ENCODE results near the gene STOML1. TPM values are rescaled to one million over a fixed set of nuclear protein-coding genes. Genes with fewer than 3 reads are reported as not detected.

The STOML1 gene
- total RNA-seq, 1 experiment from 2014 or later: 6.9 TPM

DNA sequence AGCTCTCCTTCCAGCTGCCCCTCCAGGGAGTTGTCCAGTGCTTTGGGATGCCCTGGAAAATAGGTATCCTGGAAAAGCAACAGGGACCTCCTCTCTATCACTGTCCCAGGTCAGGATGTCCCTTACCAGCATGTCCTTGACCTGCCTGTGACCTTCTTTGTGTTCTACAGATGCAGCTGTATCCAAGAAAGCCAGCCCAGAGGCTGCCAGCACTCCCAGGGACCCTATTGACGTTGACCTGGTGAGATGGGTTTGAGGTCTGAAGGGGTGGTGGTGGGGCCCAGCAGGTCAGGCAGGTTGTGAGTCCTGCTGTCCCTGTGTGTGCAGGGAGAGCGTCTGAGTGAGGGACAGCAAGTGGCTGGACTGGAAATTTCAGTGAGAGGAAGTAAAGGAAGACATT is 32.6 kb upstream of the STOML1 start:
- ChIA-PET CTCF (interaction anchor here (1.5 kb wide), 1 partner anchor 12 kb away, joined by 3 read pairs; no protein-coding TSS in a partner anchor), POLR2A (no interaction called here)
- TF ChIP-seq, protein P1, sequence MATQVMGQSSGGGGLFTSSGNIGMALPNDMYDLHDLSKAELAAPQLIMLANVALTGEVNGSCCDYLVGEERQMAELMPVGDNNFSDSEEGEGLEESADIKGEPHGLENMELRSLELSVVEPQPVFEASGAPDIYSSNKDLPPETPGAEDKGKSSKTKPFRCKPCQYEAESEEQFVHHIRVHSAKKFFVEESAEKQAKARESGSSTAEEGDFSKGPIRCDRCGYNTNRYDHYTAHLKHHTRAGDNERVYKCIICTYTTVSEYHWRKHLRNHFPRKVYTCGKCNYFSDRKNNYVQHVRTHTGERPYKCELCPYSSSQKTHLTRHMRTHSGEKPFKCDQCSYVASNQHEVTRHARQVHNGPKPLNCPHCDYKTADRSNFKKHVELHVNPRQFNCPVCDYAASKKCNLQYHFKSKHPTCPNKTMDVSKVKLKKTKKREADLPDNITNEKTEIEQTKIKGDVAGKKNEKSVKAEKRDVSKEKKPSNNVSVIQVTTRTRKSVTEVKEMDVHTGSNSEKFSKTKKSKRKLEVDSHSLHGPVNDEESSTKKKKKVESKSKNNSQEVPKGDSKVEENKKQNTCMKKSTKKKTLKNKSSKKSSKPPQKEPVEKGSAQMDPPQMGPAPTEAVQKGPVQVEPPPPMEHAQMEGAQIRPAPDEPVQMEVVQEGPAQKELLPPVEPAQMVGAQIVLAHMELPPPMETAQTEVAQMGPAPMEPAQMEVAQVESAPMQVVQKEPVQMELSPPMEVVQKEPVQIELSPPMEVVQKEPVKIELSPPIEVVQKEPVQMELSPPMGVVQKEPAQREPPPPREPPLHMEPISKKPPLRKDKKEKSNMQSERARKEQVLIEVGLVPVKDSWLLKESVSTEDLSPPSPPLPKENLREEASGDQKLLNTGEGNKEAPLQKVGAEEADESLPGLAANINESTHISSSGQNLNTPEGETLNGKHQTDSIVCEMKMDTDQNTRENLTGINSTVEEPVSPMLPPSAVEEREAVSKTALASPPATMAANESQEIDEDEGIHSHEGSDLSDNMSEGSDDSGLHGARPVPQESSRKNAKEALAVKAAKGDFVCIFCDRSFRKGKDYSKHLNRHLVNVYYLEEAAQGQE (IDR thresholded peaks at IDR 0.05; ENCODE audit: insufficient read depth in 1 of 2, low read depth in 2 of 2, low read length in 1 of 2): no peak
- no peak for TF ChIP-seq POLR2AphosphoS5 (IDR thresholded peaks at IDR 0.05; ENCODE audit: low read depth, low read length)
- TF ChIP-seq SIN3A (IDR thresholded peaks at IDR 0.05; ENCODE audit: borderline replicate concordance, insufficient read depth, low read depth, low read length): no peak
- no peak for TF ChIP-seq TCF7L2 (IDR thresholded peaks at IDR 0.05; ENCODE audit: low read depth, low read length)
- TF ChIP-seq CTCF (IDR thresholded peaks at IDR 0.05): no peak
- ATAC-seq (no peak), DNase-seq (ENCODE audit: low read depth, low spot score) (no peak)
- no peak overlapping the region for H3K27ac ChIP-seq (ENCODE audit: low read length)
- no TSS peak for BruUV-seq (replicated peaks)
- H3K4me1 ChIP-seq (ENCODE audit: control insufficient read depth, insufficient read depth, low read length): no peaks in the 10 kb centered on the region
- intact Hi-C loops (cut with micrococcal nuclease; ENCODE audit: unreplicated experiment): no loop called here
- H3K27me3 ChIP-seq (ENCODE audit: control insufficient read depth, insufficient read depth, low read length): no peaks in the 10 kb centered on the region
- H3K36me3 ChIP-seq (ENCODE audit: control insufficient read depth, insufficient read depth, low read length): peaks cover 2% of the 10 kb centered on the region; the same call in 1 of the 2 replicates
- H3K9me3 ChIP-seq (ENCODE audit: control insufficient read depth, insufficient read depth, low read depth, low read length): no peaks in the 10 kb centered on the region
- in situ Hi-C loops (cut with HindIII; ENCODE audit: low pct_unique_long_range_greater_than_20kb, low sequenced_read_pairs): no loop called here
- no peak overlapping the region for H3K4me3 ChIP-seq (ENCODE audit: low read depth in 2 of 2, low read length in 2 of 2)

DNA sequence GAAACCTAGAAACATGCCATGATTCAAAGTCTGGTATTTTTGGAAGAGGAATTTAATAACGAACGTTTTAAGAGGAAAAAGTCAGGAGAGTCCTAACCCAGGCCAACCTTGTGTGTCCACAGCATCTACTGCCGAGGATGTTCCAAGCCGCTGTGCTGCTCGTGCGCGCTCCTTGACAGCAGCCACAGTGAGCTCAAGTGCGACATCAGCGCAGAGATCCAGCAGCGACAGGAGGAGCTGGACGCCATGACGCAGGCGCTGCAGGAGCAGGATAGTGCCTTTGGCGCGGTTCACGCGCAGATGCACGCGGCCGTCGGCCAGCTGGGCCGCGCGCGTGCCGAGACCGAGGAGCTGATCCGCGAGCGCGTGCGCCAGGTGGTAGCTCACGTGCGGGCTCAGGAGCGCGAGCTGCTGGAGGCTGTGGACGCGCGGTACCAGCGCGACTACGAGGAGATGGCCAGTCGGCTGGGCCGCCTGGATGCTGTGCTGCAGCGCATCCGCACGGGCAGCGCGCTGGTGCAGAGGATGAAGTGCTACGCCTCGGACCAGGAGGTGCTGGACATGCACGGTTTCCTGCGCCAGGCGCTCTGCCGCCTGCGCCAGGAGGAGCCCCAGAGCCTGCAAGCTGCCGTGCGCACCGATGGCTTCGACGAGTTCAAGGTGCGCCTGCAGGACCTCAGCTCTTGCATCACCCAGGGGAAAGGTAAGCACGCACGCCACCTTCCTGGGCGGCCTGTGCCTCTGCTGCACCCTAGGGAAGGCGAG is 30.8 kb upstream of the STOML1 start:
- H3K27ac ChIP-seq (ENCODE audit: low read length): no peak overlapping the region
- CTCF ChIA-PET: no interaction called here
- H3K4me3 ChIP-seq (ENCODE audit: low read depth in 2 of 2, low read length in 2 of 2): no peak overlapping the region
- H3K36me3 ChIP-seq (ENCODE audit: control insufficient read depth, insufficient read depth, low read length): peaks cover 2% of the 10 kb centered on the region; the same call in 1 of the 2 replicates
- BruUV-seq (replicated peaks): no TSS peak
- DNase-seq (ENCODE audit: low read depth, low spot score) (no peak), ATAC-seq (no peak)
- H3K4me1 ChIP-seq (ENCODE audit: control insufficient read depth, insufficient read depth, low read length): no peaks in the 10 kb centered on the region
- in situ Hi-C loops (cut with HindIII; ENCODE audit: low pct_unique_long_range_greater_than_20kb, low sequenced_read_pairs): no loop called here
- intact Hi-C loops (cut with micrococcal nuclease; ENCODE audit: unreplicated experiment): no loop called here
- TF ChIP-seq TCF7L2 (IDR thresholded peaks at IDR 0.05; ENCODE audit: low read depth, low read length) (no peak), CTCF (IDR thresholded peaks at IDR 0.05) (no peak), POLR2AphosphoS5 (IDR thresholded peaks at IDR 0.05; ENCODE audit: low read depth, low read length) (no peak), SIN3A (IDR thresholded peaks at IDR 0.05; ENCODE audit: borderline replicate concordance, insufficient read depth, low read depth, low read length) (no peak)
- TF ChIP-seq, protein P1 (IDR thresholded peaks at IDR 0.05; ENCODE audit: insufficient read depth in 1 of 2, low read depth in 2 of 2, low read length in 1 of 2): no peak
- no peaks in the 10 kb centered on the region for H3K9me3 ChIP-seq (ENCODE audit: control insufficient read depth, insufficient read depth, low read depth, low read length)
- POLR2A ChIA-PET: no interaction called here
- H3K27me3 ChIP-seq (ENCODE audit: control insufficient read depth, insufficient read depth, low read length): no peaks in the 10 kb centered on the region

All from Panc1 (cell line).